Measurements from ENCODE around the gene TFCP2. TPM values are rescaled to one million over a fixed set of nuclear protein-coding genes. Genes with fewer than 3 reads are reported as not detected.

Gene TFCP2
- total and polyA plus RNA-seq, 8 donors: 6.7 to 56.2 (median 9.2) TPM

DNA sequence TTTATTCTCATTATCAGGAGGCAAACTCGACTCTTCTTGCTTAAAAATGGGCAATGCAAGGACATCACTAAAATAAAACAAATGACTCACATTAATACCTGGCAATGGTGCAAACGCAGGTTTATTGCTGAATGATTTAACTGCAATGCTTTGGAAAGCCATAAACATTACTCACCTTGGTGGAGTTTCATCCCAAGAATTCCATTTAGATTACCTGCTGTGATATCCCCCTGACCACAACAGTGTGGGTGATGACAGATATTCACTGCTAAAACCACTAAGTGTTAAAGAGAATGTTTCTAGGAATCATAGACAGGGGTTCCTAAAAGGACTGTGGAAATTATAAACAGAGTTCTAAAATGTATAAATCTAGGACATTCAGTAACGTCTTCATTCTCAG is 54.2 kb downstream of the TFCP2 start:
- WGBS, 5 donors: 88 to 93% (median 90%) methylated on average over 3 of the region's 3 CpGs
- no peak overlapping the region for H3K4me3 ChIP-seq
- no peaks in the 10 kb centered on the region for H3K9me3 ChIP-seq
- H3K27ac ChIP-seq: no peak overlapping the region
- H3K4me1 ChIP-seq: no peaks in the 10 kb centered on the region
- no peak for DNase-seq
- peaks cover 4 to 55% (median 47%) of the 10 kb centered on the region in 4 donors for H3K36me3 ChIP-seq
- intact Hi-C loops (cut with DNase I; ENCODE audit: low total_unique reads): no loop called here
- no peak for TF ChIP-seq EP300 (IDR thresholded peaks at IDR 0.05)
- no peak for TF ChIP-seq POLR2AphosphoS5 (IDR thresholded peaks at IDR 0.05)
- H3K27me3 ChIP-seq: no peaks in the 10 kb centered on the region

DNA sequence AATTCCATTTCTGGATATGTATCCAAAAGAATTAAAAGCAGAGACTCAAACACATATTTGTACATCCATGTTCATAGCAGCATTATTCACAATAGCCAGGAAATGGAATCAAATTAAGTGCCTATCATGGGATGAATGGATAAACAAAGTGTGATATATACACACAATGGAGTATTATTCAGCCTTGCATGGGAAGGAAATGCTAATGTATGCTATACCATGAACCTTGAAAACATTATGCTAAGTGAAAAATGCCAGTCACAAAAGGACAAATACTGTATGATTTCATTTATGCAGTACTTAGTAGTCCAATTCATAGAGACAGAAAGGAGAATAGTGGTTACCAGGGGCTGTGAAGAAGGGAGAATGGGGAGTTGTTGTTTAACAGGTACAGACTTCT is 57.4 kb downstream of the TFCP2 start:
- H3K9me3 ChIP-seq: no peaks in the 10 kb centered on the region
- H3K27me3 ChIP-seq: no peaks in the 10 kb centered on the region
- no peak for DNase-seq
- peaks cover 8 to 86% (median 79%) of the 10 kb centered on the region in 4 donors for H3K36me3 ChIP-seq
- no peak for TF ChIP-seq POLR2A (IDR thresholded peaks at IDR 0.05)
- H3K4me1 ChIP-seq: no peaks in the 10 kb centered on the region
- H3K27ac ChIP-seq: no peak overlapping the region
- H3K4me3 ChIP-seq: no peak overlapping the region
- intact Hi-C loops (cut with DNase I; ENCODE audit: low total_unique reads): no loop called here

DNA sequence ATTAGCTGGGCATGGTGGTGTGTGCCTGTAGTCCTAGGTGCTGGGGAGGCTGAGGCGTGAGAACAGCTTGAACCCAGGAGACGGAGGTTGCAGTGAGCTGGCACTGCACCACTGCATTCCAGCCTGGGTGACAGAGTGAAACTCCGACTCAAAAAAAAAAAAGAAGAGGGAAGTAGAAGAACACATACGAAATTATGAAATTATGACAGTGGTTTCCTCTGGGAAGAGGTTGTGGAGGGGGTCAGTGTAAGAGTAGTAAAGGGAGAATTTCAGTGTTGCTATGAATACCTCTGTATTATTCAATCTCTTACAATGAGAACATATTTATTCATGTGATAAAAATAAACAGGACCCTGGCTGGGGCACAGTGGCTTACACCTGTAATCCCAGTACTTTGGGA is 64.8 kb downstream of the TFCP2 start:
- H3K27me3 ChIP-seq: no peaks in the 10 kb centered on the region
- H3K27ac ChIP-seq: no peak overlapping the region
- H3K4me1 ChIP-seq: no peaks in the 10 kb centered on the region
- H3K4me3 ChIP-seq: no peak overlapping the region
- no peak for DNase-seq
- H3K9me3 ChIP-seq: no peaks in the 10 kb centered on the region
- peaks cover 43 to 97% (median 94%) of the 10 kb centered on the region in 4 donors for H3K36me3 ChIP-seq
- TF ChIP-seq EP300 (IDR thresholded peaks at IDR 0.05): no peak
- no peak for TF ChIP-seq CTCF (IDR thresholded peaks at IDR 0.05)
- TF ChIP-seq POLR2AphosphoS5 (IDR thresholded peaks at IDR 0.05): no peak
- no peak for TF ChIP-seq POLR2A (IDR thresholded peaks at IDR 0.05)
- intact Hi-C loops (cut with DNase I; ENCODE audit: low total_unique reads): no loop called here
- 81 to 92% (median 91%) methylated on average over 4 of the region's 4 CpGs for WGBS, 5 donors

DNA sequence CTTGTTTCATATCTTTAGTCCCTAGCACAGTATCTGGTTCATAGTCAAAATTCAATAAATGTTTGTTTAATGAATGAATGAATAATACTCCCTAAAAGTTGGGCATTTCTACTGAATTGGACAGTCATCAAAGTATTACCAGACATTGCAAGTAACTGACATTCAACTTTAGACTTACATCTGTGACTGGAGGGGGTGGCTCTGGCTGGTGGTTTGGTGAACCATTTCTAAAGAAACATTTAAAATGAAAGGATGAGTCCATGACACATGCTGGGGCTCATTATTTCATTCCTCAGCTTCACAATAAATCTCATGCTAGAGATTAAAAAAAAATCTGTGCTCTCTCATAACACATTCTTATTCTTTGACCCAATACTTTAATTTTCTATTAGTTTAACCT is 69.0 kb downstream of the TFCP2 start:
- H3K27ac ChIP-seq: no peak overlapping the region
- no peaks in the 10 kb centered on the region for H3K4me1 ChIP-seq
- no peaks in the 10 kb centered on the region for H3K9me3 ChIP-seq
- H3K27me3 ChIP-seq: no peaks in the 10 kb centered on the region
- no peak overlapping the region for H3K4me3 ChIP-seq
- intact Hi-C loops (cut with DNase I; ENCODE audit: low total_unique reads): no loop called here
- no peak for DNase-seq
- peaks cover 70 to 97% (median 94%) of the 10 kb centered on the region in 4 donors for H3K36me3 ChIP-seq
- TF ChIP-seq POLR2A (IDR thresholded peaks at IDR 0.05) (no peak), CTCF (IDR thresholded peaks at IDR 0.05) (no peak), POLR2AphosphoS5 (IDR thresholded peaks at IDR 0.05) (no peak), EP300 (IDR thresholded peaks at IDR 0.05) (no peak)

- no peaks in the 10 kb centered on the region for H3K9me3 ChIP-seq
- no peaks in the 10 kb centered on the region for H3K27me3 ChIP-seq
- no peak overlapping the region for H3K4me3 ChIP-seq
- intact Hi-C loops (cut with DNase I; ENCODE audit: low total_unique reads): no loop called here
- peaks cover 63 to 100% (median 100%) of the 10 kb centered on the region in 4 donors for H3K36me3 ChIP-seq
- H3K4me1 ChIP-seq: no peaks in the 10 kb centered on the region
- H3K27ac ChIP-seq: no peak overlapping the region
- 80 to 100% (median 97%) methylated on average over 1 of the region's 1 CpG for WGBS, 5 donors
- TF ChIP-seq CTCF (IDR thresholded peaks at IDR 0.05) (no peak), EP300 (IDR thresholded peaks at IDR 0.05) (no peak), POLR2A (IDR thresholded peaks at IDR 0.05) (no peak), POLR2AphosphoS5 (IDR thresholded peaks at IDR 0.05) (no peak)
- DNase-seq: no peak
These were observed 74.3 kb downstream of the TFCP2 start for GRCh38 chr12:51098611-51099010.
